VCaP (cell line): ENCODE measurements around the gene PHTF2.

ENCODE experiments used
- H3K27ac ChIP-seq: fragments of 450-650 bp; 2 replicates; pipeline ENCODE4 v1.5.1; 2017
- CTCF ChIP-seq: fragments of 450-650 bp; conservative IDR thresholded peaks from 2 replicates; pipeline ENCODE4 v1.5.1; 2017; ENCODE audit warnings: mild to moderate bottlenecking, moderate library complexity

PHTF2 gene

GRCh38 chr7:77831481-77831880, 32.9 kb downstream of the PHTF2 start:
- no peak for TF ChIP-seq CTCF
- H3K27ac ChIP-seq, result no peak overlapping the region

GRCh38 chr7:77831953-77832352, 33.4 kb downstream of the PHTF2 start:
- no peak for TF ChIP-seq CTCF
- no peak overlapping the region for H3K27ac ChIP-seq

- no peak overlapping the region for H3K27ac ChIP-seq
- TF ChIP-seq CTCF, result no peak
Measured at GRCh38 chr7:77833136-77833535, 34.6 kb downstream of the PHTF2 start.

GRCh38 chr7:77836425-77836824, 37.9 kb downstream of the PHTF2 start:
- peak overlapping the region; percentile 56 for H3K27ac ChIP-seq

- TF ChIP-seq CTCF, result no peak
Measured at GRCh38 chr7:77837275-77837674, 38.7 kb downstream of the PHTF2 start.

GRCh38 chr7:77837966-77838365, 39.4 kb downstream of the PHTF2 start:
- peak overlapping the region; percentile 56 for H3K27ac ChIP-seq
- no peak for TF ChIP-seq CTCF

More at GRCh38 chr7:77837275-77837674, 38.7 kb downstream of the PHTF2 start:
- peak overlapping the region; percentile 56 for H3K27ac ChIP-seq

- TF ChIP-seq CTCF, result no peak
- H3K27ac ChIP-seq, result no peak overlapping the region
Measured at GRCh38 chr7:77838929-77839491, 40.4 kb downstream of the PHTF2 start.

- no peak overlapping the region for H3K27ac ChIP-seq
- TF ChIP-seq CTCF, result no peak
Measured at GRCh38 chr7:77839919-77840318, 41.3 kb downstream of the PHTF2 start.
